ENCODE measurements around the gene POLA2.
"Not testable (repeated sequence)": the region's sequence is repeated elsewhere in the genome, so short reads cannot be mapped to it uniquely, and the experiment has no call there.

The POLA2 gene

DNA sequence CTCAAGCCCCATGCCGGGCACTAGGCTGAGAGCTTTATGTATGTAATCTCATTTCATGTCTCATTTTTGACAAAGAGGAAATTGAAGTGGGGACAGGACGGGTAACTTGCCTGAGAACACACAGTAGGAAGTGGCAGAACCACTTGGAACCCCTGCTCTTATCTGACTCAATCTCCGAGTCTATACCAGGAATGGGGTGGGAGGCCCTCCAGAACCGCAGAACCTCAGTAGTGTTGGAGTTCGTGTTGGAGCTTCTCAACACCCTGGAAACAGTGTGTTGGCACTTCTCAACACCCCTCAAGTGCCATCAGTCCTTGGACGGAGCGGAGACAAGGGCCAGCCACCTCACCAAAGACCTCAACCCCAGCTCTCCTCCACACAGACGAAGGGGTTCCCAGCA, 38.8 kb upstream of the POLA2 start:
- Histone ChIP-seq H3K9me3 (ENCODE audit: control insufficient read depth, insufficient read depth, low read length) (no peaks in the 10 kb centered on the region), H3K36me3 (ENCODE audit: control insufficient read depth, insufficient read depth, low read length) (no peaks in the 10 kb centered on the region), H3K9ac (ENCODE audit: low read depth, low read length) (no peak overlapping the region), H3K27me3 (ENCODE audit: control insufficient read depth, insufficient read depth, low read length) (no peaks in the 10 kb centered on the region), H3K4me3 (ENCODE audit: low read depth, low read length) (no peak overlapping the region), H3K4me1 (ENCODE audit: control insufficient read depth, insufficient read depth, low read length) (peaks cover 7% of the 10 kb centered on the region)

DNA sequence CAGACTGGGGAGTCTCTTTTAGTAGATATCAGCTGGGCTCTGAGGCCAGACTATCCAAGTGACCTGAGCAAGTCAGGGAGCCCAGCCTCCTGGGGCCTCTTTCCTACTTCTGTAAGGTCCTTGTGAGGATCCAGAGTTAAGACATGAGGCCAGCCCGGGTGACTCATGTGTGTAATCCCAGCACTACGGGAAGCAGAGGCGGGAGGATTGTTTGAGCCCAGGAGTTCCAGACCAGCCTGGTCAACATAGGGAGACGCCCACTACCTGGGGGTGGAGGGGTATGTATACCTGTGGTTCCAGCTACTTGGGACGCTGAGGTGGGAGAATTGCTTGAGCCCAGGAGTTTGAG, 36.9 kb upstream of the POLA2 start:
- peak overlapping the region; percentile 64 for H3K4me3 ChIP-seq (ENCODE audit: low read depth, low read length)
- H3K36me3 ChIP-seq (ENCODE audit: control insufficient read depth, insufficient read depth, low read length) = peaks cover 3% of the 10 kb centered on the region
- no peaks in the 10 kb centered on the region for H3K27me3 ChIP-seq (ENCODE audit: control insufficient read depth, insufficient read depth, low read length)
- no peak overlapping the region for H3K9ac ChIP-seq (ENCODE audit: low read depth, low read length)
- H3K4me1 ChIP-seq (ENCODE audit: control insufficient read depth, insufficient read depth, low read length) = peaks cover 7% of the 10 kb centered on the region
- no peaks in the 10 kb centered on the region for H3K9me3 ChIP-seq (ENCODE audit: control insufficient read depth, insufficient read depth, low read length)

DNA sequence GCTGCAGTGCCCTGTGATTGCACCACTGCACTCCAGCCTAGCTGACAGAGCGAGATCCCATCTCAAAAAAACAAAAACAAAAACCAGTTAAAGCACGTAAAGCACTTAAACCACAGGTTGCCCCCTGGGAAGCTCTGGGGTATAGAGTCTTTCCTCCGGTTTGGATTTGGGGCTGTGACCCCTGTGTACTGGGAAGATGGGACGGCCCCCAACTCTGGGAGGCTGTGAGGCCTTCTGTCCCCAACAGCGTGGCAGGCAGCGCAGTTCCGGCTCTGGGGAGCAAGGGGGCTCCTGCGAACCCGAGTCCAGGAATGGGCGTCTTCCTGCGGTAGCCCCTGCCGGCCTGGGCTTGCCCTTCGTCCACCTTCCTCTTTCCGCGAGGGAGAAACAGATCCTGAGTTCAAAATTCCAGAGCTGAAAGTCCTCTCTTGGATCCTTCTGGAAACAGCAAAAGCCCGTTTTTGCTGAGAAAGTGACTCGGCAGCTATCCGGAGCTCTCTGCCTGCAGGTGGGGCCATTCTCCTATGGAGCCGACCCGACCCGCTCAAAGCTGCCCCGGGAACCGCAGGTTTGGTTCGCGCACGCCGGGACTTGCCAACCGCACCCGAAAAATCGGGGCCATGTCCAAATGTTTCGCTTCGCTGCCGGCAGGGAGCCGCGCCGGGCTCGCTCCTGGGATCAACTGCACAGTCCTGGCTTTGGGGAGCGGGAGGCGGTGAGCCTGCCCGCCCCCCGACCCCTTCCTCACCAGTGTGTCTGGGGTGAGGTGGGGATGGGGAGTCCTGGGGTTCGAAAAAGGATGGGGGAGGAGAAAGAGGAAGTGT, 36.3 kb upstream of the POLA2 start:
- Histone ChIP-seq H3K9me3 (ENCODE audit: control insufficient read depth, insufficient read depth, low read length) (no peaks in the 10 kb centered on the region), H3K9ac (ENCODE audit: low read depth, low read length) (peak overlapping the region; percentile 79), H3K4me1 (ENCODE audit: control insufficient read depth, insufficient read depth, low read length) (peaks cover 7% of the 10 kb centered on the region), H3K27me3 (ENCODE audit: control insufficient read depth, insufficient read depth, low read length) (no peaks in the 10 kb centered on the region), H3K36me3 (ENCODE audit: control insufficient read depth, insufficient read depth, low read length) (peaks cover 3% of the 10 kb centered on the region), H3K4me3 (ENCODE audit: low read depth, low read length) (peak overlapping the region; percentile 64)

DNA sequence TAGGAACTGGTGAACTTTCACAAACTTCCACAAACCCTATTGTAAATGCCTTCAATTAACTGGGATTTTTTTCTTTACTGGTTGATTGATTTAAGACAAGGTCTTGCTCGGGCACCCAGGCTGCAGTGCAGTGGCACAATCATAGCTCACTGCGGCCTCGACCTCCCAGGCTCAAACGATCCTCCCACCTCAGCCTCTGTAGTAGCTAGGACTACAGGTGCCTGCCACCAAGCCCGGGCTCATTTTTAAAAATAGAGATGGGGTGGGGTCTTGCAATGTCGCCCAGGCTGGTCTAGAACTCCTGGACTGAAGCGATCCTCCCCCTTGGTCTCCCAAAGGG, 35.7 kb upstream of the POLA2 start:
- Histone ChIP-seq H3K9ac (ENCODE audit: low read depth, low read length) (peak overlapping the region; percentile 79), H3K27me3 (ENCODE audit: control insufficient read depth, insufficient read depth, low read length) (no peaks in the 10 kb centered on the region), H3K4me3 (ENCODE audit: low read depth, low read length) (peak overlapping the region; percentile 64), H3K36me3 (ENCODE audit: control insufficient read depth, insufficient read depth, low read length) (peaks cover 3% of the 10 kb centered on the region), H3K4me1 (ENCODE audit: control insufficient read depth, insufficient read depth, low read length) (peaks cover 7% of the 10 kb centered on the region), H3K9me3 (ENCODE audit: control insufficient read depth, insufficient read depth, low read length) (no peaks in the 10 kb centered on the region)

DNA sequence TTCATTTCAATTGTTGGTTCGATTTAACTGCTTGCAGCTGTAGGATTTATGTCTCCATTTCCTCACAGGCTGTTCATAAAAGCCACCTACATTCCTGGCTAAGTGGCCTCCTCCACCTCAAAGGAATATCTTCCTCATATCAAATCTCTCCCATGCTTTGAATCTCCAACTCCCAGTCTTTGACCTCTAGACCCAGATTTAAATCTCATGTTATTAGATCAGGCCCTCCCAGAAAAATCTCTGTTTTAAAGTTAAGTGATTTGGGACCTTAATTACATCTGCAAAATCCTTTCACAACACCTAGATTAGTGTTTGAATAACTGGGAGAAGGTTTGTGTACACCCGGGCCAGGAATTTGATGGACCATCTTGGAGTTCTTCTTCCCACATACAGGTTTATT, 33.9 kb upstream of the POLA2 start:
- peaks cover 7% of the 10 kb centered on the region for H3K4me1 ChIP-seq (ENCODE audit: control insufficient read depth, insufficient read depth, low read length)
- no peaks in the 10 kb centered on the region for H3K9me3 ChIP-seq (ENCODE audit: control insufficient read depth, insufficient read depth, low read length)
- no peak overlapping the region for H3K9ac ChIP-seq (ENCODE audit: low read depth, low read length)
- peaks cover 3% of the 10 kb centered on the region for H3K36me3 ChIP-seq (ENCODE audit: control insufficient read depth, insufficient read depth, low read length)
- no peaks in the 10 kb centered on the region for H3K27me3 ChIP-seq (ENCODE audit: control insufficient read depth, insufficient read depth, low read length)
- no peak overlapping the region for H3K4me3 ChIP-seq (ENCODE audit: low read depth, low read length)

DNA sequence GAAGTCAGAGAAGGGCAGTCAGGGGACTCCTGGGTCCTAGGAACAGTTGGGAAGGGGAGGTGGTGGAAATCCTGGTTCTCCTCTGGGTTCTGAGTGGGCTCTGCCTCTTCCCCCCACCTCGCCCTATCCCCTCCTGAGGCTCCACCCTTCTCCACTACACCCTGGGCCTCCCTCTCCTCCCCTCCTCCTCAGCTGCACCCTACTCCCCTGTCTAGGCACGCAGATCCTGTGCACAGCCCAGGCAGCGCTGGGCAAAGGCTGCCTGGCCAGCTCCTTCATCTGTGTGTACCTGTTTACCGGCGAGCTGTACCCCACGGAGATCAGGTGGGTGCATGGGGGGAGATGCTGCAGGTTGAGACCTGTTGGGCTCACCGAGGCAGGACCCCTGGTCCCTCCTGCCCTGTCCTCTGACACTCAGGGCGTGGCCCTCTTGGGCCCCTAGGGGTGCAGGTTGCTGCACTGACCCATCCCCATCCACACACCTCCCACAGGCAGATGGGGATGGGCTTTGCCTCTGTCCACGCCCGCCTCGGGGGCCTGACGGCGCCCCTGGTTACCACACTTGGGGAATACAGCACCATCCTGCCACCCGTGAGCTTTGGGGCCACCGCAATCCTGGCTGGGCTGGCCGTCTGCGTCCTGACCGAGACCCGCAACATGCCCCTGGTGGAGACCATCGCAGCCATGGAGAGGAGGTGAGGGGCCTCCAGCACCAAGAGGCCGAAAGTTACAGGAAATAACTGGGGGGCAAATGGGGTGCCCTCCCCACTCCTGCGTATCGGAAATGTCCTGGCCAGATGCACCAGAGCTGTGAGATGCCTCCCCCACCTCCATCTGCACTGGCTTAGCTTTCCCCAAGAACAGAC, 25.3 kb upstream of the POLA2 start:
- Histone ChIP-seq H3K36me3 (ENCODE audit: control insufficient read depth, insufficient read depth, low read length) (no peaks in the 10 kb centered on the region), H3K27me3 (ENCODE audit: control insufficient read depth, insufficient read depth, low read length) (no peaks in the 10 kb centered on the region), H3K4me1 (ENCODE audit: control insufficient read depth, insufficient read depth, low read length) (no peaks in the 10 kb centered on the region), H3K9me3 (ENCODE audit: control insufficient read depth, insufficient read depth, low read length) (no peaks in the 10 kb centered on the region), H3K4me3 (ENCODE audit: low read depth, low read length) (no peak overlapping the region), H3K9ac (ENCODE audit: low read depth, low read length) (no peak overlapping the region)

DNA sequence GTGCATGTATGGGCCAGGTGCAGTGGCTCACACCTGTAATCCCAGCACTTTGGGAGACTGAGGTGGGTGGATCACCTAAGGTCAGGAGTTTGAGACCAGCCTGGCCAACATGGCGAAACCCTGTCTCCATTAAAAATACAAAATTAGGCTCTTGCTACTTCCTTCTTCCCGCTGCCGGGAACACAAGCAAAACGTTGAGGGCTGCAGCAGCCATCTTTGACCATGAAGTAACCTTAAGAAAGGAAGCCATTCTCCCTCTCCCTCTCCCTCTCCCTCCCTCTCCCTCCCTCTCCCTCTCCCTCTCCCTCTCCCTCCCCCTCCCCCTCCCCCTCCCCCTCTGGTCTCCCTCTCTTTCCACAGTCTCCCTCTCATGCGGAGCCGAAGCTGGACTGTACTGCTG, 23.5 kb upstream of the POLA2 start:
- H3K9me3 ChIP-seq (ENCODE audit: control insufficient read depth, insufficient read depth, low read length); H3K4me3 ChIP-seq (ENCODE audit: low read depth, low read length); H3K36me3 ChIP-seq (ENCODE audit: control insufficient read depth, insufficient read depth, low read length); H3K4me1 ChIP-seq (ENCODE audit: control insufficient read depth, insufficient read depth, low read length); H3K27me3 ChIP-seq (ENCODE audit: control insufficient read depth, insufficient read depth, low read length); H3K9ac ChIP-seq (ENCODE audit: low read depth, low read length): not testable (repeated sequence)

DNA sequence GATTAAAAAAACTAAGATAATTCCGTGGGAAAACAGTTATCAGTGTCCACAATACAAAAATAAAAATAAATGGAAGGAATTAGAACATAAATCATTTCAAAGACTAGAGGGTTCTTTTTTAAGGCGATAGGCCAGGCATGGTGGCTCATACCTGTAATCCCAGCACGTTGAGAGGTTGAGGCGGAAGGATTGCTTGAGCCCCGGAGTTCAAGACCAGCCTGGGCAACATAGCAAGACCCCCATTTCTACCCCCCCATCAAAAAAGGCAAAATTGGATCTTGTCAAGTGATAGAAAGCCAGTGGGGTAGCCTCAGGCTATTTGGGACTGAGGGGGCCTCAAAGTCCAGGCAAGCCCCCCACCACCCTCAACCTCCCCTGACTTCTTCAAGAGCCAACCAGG, 20.6 kb upstream of the POLA2 start:
- Histone ChIP-seq H3K36me3 (ENCODE audit: control insufficient read depth, insufficient read depth, low read length) (no peaks in the 10 kb centered on the region), H3K9ac (ENCODE audit: low read depth, low read length) (no peak overlapping the region), H3K9me3 (ENCODE audit: control insufficient read depth, insufficient read depth, low read length) (no peaks in the 10 kb centered on the region), H3K27me3 (ENCODE audit: control insufficient read depth, insufficient read depth, low read length) (no peaks in the 10 kb centered on the region), H3K4me3 (ENCODE audit: low read depth, low read length) (no peak overlapping the region), H3K4me1 (ENCODE audit: control insufficient read depth, insufficient read depth, low read length) (peaks cover 9% of the 10 kb centered on the region)

DNA sequence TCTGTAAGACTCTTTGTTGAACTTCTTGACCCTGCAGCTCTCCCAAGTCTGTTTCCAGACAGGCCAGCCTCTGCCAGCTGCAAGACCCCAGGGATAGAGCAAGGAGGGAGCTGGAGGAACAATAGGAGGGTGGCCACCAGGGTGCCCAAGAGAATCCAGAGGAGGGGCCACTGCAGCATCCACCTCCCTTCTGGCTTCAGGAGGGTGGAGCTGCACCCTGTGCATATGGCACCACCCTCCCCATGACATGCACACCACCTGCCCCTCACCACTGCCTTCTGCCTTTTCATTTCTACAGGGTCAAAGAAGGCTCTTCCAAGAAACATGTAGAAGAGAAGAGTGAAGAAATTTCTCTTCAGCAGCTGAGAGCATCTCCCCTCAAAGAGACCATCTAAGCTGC, 20.1 kb upstream of the POLA2 start:
- no peaks in the 10 kb centered on the region for H3K36me3 ChIP-seq (ENCODE audit: control insufficient read depth, insufficient read depth, low read length)
- H3K9ac ChIP-seq (ENCODE audit: low read depth, low read length) = no peak overlapping the region
- H3K27me3 ChIP-seq (ENCODE audit: control insufficient read depth, insufficient read depth, low read length) = no peaks in the 10 kb centered on the region
- H3K4me1 ChIP-seq (ENCODE audit: control insufficient read depth, insufficient read depth, low read length) = peaks cover 9% of the 10 kb centered on the region
- H3K4me3 ChIP-seq (ENCODE audit: low read depth, low read length) = no peak overlapping the region
- no peaks in the 10 kb centered on the region for H3K9me3 ChIP-seq (ENCODE audit: control insufficient read depth, insufficient read depth, low read length)

DNA sequence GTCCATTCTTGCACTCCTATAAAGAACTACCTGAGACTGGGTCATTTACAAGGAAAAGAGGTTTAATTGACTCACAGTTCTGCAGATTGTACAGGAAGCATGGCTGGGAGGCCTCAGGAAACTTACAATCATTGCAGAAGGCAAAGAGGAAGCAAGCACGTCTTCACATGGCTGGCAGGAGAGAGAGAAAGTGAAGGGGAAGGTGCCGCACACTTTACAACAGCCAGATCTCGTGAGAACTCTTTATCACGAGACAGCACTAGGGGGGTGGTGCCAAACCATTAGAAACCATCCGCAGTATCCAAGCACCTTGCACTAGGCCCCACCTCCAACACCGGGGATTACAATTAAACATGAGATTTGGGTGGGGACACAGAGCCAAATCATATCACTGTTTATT, 19.4 kb upstream of the POLA2 start:
- H3K4me1 ChIP-seq (ENCODE audit: control insufficient read depth, insufficient read depth, low read length) = peaks cover 9% of the 10 kb centered on the region
- H3K9me3 ChIP-seq (ENCODE audit: control insufficient read depth, insufficient read depth, low read length) = no peaks in the 10 kb centered on the region
- no peak overlapping the region for H3K4me3 ChIP-seq (ENCODE audit: low read depth, low read length)
- no peaks in the 10 kb centered on the region for H3K27me3 ChIP-seq (ENCODE audit: control insufficient read depth, insufficient read depth, low read length)
- H3K9ac ChIP-seq (ENCODE audit: low read depth, low read length) = no peak overlapping the region
- no peaks in the 10 kb centered on the region for H3K36me3 ChIP-seq (ENCODE audit: control insufficient read depth, insufficient read depth, low read length)

DNA sequence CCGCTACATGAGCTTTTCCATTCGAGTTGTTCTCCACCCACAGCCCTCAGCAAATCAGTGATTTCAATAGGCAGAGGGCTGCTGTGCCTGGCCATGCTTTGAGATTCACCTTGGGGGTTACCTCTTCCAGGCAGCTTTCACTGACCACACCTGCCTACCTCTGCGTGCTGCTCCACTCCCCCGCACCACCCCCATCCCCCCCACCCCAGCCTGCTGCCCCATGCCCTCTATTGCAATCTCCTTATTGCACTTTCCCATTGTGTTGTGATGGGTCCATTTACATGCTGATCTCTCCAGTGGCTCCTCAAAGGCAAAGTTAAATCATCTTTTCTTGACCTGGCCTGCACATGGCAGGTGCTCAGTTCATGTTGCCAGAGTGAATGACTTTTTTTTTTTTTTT, 18.0 kb upstream of the POLA2 start:
- Histone ChIP-seq H3K9me3 (ENCODE audit: control insufficient read depth, insufficient read depth, low read length) (no peaks in the 10 kb centered on the region), H3K4me1 (ENCODE audit: control insufficient read depth, insufficient read depth, low read length) (peaks cover 9% of the 10 kb centered on the region), H3K9ac (ENCODE audit: low read depth, low read length) (no peak overlapping the region), H3K36me3 (ENCODE audit: control insufficient read depth, insufficient read depth, low read length) (no peaks in the 10 kb centered on the region), H3K27me3 (ENCODE audit: control insufficient read depth, insufficient read depth, low read length) (no peaks in the 10 kb centered on the region), H3K4me3 (ENCODE audit: low read depth, low read length) (peak overlapping the region; percentile 15)

DNA sequence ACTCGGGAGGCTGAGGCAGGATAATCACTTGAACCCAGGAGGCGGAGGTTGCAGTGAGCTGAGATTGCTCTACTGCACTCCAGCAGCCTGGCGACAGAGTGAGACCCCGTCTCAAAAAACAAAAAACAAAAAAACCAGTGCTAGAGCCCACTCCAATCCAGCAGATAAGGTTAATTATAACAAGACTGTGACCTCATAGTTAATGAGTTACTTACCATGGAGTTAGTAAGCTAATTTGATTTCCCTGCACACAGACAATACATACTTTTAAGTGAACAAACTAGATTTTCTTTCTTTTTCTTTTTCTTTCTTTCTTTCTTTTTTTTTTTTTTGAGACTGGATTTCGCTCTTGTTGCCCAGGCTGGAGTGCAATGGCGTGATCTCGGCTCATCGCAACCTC, 16.7 kb upstream of the POLA2 start:
- not testable (repeated sequence) for H3K36me3 ChIP-seq (ENCODE audit: control insufficient read depth, insufficient read depth, low read length); H3K9me3 ChIP-seq (ENCODE audit: control insufficient read depth, insufficient read depth, low read length); H3K9ac ChIP-seq (ENCODE audit: low read depth, low read length); H3K4me3 ChIP-seq (ENCODE audit: low read depth, low read length); H3K27me3 ChIP-seq (ENCODE audit: control insufficient read depth, insufficient read depth, low read length); H3K4me1 ChIP-seq (ENCODE audit: control insufficient read depth, insufficient read depth, low read length)

Data from iPS-15b (cell line).